ENCODE data around the gene CERCAM. TPM values are rescaled to one million over a fixed set of nuclear protein-coding genes. Genes with fewer than 3 reads are reported as not detected.

The CERCAM gene
- total RNA-seq, 1 donor from 2014 or later = 47.3 TPM

- Mint-ChIP-seq H3K27me3 (peaks cover 71% of the 10 kb centered on the region), H3K36me3 (peaks cover 8% of the 10 kb centered on the region), H3K4me1 (ENCODE audit: unreplicated experiment) (peaks cover 14% of the 10 kb centered on the region), H3K9me3 (no peaks in the 10 kb centered on the region), H3K27ac (peak overlapping the region; percentile 38), H3K4me3 (peak overlapping the region; percentile 75)
- TF ChIP-seq, protein P1, sequence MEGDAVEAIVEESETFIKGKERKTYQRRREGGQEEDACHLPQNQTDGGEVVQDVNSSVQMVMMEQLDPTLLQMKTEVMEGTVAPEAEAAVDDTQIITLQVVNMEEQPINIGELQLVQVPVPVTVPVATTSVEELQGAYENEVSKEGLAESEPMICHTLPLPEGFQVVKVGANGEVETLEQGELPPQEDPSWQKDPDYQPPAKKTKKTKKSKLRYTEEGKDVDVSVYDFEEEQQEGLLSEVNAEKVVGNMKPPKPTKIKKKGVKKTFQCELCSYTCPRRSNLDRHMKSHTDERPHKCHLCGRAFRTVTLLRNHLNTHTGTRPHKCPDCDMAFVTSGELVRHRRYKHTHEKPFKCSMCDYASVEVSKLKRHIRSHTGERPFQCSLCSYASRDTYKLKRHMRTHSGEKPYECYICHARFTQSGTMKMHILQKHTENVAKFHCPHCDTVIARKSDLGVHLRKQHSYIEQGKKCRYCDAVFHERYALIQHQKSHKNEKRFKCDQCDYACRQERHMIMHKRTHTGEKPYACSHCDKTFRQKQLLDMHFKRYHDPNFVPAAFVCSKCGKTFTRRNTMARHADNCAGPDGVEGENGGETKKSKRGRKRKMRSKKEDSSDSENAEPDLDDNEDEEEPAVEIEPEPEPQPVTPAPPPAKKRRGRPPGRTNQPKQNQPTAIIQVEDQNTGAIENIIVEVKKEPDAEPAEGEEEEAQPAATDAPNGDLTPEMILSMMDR (conservative IDR thresholded peaks at IDR 0.05) = no peak
- DNase-seq (ENCODE audit: extremely low spot score, unreplicated experiment) = no peak
Observed at GRCh38 chr9:128394379-128395168, 26.1 kb upstream of the CERCAM start.

DNA sequence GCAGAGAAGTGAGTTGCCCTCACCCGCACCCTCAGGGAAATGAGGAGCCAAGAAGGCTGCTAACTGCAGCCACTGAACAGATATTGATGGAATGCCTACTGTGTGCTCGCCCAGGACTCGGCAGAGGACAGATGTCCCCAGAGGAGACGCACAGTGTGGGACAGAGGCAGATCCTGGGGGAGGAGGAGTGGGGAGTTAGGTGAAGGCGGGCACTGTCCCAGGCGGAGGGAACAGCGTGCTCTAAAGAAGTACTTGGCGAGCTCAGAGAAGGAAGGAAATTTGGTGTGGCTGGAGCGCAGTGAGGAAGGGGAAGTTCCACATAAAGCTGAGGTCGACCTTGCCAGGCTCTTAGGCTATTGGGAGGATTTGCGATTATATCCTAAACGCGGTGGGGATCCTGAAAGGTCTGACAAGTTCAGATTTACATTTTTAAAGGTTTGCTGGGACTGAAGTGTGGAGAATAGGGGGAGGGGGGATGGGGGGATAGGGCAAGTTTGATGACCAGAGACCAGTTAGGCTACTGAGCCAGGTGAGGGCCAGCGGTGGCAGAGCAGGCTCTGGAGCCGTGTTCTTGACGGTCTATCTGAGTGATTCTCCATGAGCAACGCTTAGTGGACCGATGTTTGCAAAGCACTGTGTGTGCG is 23.6 kb upstream of the CERCAM start:
- Mint-ChIP-seq H3K9me3 (no peaks in the 10 kb centered on the region), H3K27me3 (peaks cover 66% of the 10 kb centered on the region), H3K4me1 (ENCODE audit: unreplicated experiment) (peaks cover 14% of the 10 kb centered on the region), H3K36me3 (peaks cover 4% of the 10 kb centered on the region), H3K27ac (no peak overlapping the region), H3K4me3 (no peak overlapping the region)
- TF ChIP-seq, protein P1 (conservative IDR thresholded peaks at IDR 0.05) = no peak
- no peak for DNase-seq (ENCODE audit: extremely low spot score, unreplicated experiment)

DNA sequence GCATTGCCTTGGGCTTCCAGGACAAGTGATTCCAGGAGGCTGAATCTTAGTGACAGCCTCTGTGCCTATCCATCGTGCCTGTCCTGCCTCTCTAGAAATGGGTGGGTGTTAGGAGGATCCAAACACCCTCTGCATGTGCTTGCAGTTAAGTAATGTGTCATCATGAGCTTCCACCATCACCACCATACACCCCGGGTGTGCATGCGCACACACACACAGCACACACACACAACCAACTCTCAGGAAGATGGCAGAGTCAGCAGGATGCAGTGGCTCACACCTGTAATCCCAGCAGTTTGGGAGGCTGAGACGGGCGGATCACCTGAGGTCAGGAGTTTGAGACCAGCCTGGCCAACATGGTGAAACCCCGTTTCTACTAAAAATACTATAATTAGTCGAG is 22.8 kb upstream of the CERCAM start:
- H3K36me3 Mint-ChIP-seq = peaks cover 4% of the 10 kb centered on the region
- H3K9me3 Mint-ChIP-seq = no peaks in the 10 kb centered on the region
- TF ChIP-seq, protein P1 (conservative IDR thresholded peaks at IDR 0.05) = no peak
- no peak overlapping the region for H3K27ac Mint-ChIP-seq
- peaks cover 62% of the 10 kb centered on the region for H3K27me3 Mint-ChIP-seq
- no peak for DNase-seq (ENCODE audit: extremely low spot score, unreplicated experiment)
- H3K4me1 Mint-ChIP-seq (ENCODE audit: unreplicated experiment) = peaks cover 14% of the 10 kb centered on the region
- H3K4me3 Mint-ChIP-seq = no peak overlapping the region

- H3K36me3 Mint-ChIP-seq = no peaks in the 10 kb centered on the region
- DNase-seq (ENCODE audit: extremely low spot score, unreplicated experiment) = no peak
- TF ChIP-seq, protein P1 (conservative IDR thresholded peaks at IDR 0.05) = no peak
- no peak overlapping the region for H3K27ac Mint-ChIP-seq
- H3K4me1 Mint-ChIP-seq (ENCODE audit: unreplicated experiment) = peaks cover 9% of the 10 kb centered on the region
- H3K9me3 Mint-ChIP-seq = no peaks in the 10 kb centered on the region
- H3K27me3 Mint-ChIP-seq = peaks cover 46% of the 10 kb centered on the region
- no peak overlapping the region for H3K4me3 Mint-ChIP-seq
Observed at GRCh38 chr9:128399861-128400260, 20.8 kb upstream of the CERCAM start.

DNA sequence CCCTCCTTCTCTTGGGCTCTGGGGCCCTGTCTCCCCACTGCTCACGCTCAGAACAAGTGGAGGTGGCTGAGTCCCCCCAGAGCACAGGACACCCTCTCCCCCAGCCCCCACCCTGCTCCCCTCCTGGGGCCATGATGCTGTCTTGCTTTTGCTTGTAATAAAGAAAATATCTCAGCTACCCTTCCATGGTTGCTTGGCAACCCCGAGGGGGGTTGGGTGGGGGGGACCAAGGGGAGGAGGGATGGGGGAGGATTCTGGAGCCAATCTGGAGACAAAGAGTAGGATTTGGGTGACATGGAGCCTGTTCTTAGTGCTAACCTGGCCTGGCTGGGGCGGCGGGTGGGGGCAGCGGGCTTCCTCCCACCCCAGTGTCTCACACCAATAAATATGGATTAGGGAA is 16.1 kb upstream of the CERCAM start:
- TF ChIP-seq, protein P1 (conservative IDR thresholded peaks at IDR 0.05) = no peak
- Mint-ChIP-seq H3K36me3 (no peaks in the 10 kb centered on the region), H3K4me1 (ENCODE audit: unreplicated experiment) (peaks cover 15% of the 10 kb centered on the region), H3K9me3 (no peaks in the 10 kb centered on the region), H3K4me3 (no peak overlapping the region), H3K27ac (no peak overlapping the region), H3K27me3 (peaks cover 28% of the 10 kb centered on the region)
- no peak for DNase-seq (ENCODE audit: extremely low spot score, unreplicated experiment)

Data from type B pancreatic cell (in vitro differentiated cells).